IPS DF 4.7 (cell line): Measurements from ENCODE around the gene TMEM244.
"Not testable (repeated sequence)": the region's sequence is repeated elsewhere in the genome, so short reads cannot be mapped to it uniquely, and the experiment has no call there.

Experiments used
- DNase-seq: peaks from one replicate; pipeline ENCODE4 v3.0.0-alpha.2; 2013; ENCODE audit warnings: low spot score; ENCODE audit errors: extremely low read depth

The TMEM244 gene, protein sequence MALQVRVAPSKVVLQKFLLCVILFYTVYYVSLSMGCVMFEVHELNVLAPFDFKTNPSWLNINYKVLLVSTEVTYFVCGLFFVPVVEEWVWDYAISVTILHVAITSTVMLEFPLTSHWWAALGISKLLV

DNA sequence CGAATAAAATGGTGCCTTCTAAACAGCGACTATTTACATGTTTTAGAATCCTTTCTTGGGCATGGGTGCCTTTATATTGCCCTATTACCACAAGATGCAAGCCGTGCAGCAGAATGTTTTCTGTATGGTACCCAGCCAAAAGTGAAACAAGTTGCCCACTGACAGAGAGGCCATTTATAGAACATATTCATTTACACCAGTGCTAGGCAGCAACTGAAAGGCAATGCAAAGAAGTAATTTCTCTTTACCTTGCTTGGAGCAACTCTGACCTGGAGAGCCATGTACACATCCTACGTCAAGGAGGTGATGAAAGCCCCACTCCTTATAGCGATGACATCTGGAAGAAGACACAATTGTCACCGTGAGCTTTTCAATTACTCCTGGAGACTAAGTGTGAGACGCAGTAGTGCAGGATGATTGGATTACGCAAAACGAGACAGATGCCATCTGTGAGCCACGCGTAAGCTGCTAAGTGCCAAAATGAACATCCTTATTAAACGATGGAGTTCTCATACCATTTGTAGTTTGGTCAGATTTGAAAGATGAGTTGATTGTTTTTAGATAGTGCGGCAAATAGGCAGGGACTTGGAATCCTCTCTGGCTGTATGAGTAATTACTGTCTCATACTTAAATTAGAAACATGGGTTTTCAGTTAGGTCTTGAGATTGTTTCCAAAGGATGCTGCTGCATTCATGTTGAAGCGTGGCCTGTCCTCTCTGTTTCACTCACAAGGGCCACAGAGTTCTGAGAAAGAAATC is at the start of gene TMEM244:
Gene TMEM244, minus strand, starts transcription at position 408 of the 758 bp plus-strand sequence. Its CDS starts 127 bp downstream, at position 281.
- DNase-seq, result no peak

DNA sequence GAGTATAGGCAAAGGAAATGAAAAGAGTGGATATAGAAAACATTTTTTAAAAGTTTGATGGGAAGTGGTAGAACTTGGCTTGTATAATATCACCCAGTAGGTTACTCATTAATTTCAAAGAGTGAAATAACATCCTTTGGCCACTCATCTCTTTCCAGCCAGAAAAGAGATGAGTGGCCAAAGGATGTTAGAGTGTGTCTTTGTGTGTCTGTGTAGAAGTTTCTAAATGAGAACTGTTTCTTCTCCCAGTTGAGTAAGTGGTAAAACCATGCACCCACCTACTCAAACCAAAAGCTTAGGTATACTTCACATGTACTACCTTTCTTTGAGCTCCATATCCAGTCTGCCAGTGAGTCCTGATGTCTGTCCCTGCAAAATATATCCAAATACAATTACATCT is 47.7 kb upstream of the TMEM244 start:
- DNase-seq, result no peak

DNA sequence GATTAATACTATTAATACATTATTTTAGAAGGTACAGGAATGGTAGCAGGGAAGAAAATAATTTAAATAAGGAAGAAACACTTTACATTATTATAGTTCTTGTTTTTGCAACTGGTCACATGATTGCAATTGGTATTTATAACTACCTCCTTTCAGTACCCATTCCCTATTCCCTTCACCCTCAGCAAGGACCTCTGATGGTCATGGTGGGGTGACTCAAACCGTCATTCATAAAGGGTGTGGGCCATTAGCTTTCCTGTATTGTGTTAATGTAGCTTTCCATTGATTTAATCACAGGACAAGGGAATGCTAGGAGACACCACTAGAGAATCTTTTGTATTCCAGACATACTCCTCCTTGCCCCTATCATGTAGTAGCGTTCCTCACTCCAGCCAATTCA is 47.2 kb upstream of the TMEM244 start:
- DNase-seq, result no peak

DNA sequence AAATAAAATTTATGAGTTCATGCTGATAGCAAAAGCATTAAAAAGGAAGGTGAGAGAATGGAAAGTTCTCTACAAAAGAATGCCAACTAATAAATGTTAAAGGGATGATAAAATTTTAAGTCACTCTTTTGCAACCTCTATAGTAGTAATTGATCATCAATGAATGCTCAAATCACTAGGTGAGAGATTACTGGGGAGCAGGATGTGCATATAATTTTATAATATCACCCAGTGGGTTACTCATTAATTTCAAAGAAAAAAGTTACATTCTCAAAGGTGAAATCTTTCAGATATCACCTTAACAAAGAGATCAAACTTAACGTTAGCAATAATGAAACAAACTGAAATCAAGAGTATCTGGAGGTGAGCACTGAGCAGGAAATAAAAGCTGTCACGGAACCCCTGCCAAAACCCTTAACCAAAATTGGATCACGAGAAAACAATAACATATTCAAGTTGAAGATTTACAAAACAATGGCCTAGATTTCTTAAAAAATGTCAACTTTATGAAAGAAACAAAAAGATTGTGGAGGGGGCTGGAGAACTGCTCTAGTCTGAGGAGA is 45.5 kb upstream of the TMEM244 start:
- no peak for DNase-seq

DNA sequence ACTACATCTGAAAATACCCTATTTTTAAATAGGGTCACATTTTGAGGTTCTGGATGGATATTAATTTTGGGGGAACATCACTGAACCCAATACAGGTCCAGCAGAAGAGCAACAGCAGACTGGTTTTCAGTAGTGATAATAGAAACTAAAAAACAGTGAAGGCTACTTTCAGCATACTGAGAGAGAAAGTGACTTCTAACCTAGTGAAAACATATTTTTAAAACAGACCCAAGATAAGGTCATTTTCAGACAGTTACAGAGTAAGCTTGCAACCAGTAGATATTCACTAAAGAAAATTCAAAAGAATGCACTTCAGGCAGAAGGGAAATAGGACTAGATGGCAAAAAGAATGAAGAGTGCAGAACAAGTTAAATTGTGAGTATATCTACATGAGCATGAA is 42.0 kb upstream of the TMEM244 start:
- DNase-seq, result no peak

DNA sequence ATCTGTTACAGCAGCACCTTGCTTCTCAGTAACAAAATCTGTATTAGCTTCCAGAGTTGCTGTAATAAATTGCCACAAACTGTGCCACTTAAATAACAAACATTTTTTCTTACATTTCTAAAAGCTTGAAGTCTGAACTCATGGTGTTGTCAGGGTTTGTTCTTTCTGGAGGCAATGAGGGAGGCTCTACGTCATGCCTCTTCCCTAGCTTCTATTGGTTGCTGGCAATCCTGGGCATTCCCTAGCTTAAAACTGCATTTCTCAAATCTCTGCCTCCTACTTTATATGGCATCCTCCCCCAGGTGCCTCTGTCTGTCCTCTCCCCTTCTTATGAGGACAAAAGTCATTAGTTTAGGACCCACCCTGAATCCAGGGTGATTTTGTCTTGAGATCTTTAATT is 41.6 kb upstream of the TMEM244 start:
- no peak for DNase-seq

DNA sequence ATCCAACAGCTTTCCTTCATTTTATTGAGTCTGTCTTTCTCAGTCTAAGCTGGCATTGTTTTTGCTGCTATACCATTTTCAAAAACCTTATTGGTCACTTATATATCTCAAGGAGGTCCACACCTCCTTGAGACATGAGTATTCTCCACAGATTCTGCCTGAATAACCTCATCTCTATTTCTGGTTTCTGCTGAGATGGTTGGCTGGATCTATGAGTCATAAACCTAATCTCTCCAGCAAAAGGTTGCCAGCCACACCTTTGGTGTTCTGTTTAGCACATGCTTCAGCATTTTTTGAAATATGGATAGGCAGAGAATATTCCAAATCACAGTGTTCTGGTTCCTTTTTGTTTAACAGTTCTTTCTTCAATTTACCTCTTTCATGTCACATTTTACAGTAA is 40.8 kb upstream of the TMEM244 start:
- DNase-seq, result no peak

DNA sequence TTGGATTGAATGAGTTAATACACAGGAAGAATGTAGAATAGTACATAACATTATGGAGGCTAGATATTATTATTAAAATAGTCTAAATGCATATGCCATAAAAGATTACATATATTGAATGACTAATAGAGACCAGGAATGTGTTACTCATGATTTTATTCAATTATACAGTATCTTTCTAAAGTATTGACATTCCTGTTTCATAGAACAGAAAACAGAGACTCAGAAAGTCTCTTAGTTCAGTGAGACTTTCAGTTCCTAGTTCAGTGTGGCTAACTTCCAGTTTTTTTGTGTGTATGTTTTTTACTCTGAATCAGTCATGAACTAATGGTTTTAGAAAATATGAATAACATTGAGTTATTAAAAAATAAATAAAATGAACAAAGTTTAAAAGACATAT is 34.6 kb upstream of the TMEM244 start:
- DNase-seq, result no peak

DNA sequence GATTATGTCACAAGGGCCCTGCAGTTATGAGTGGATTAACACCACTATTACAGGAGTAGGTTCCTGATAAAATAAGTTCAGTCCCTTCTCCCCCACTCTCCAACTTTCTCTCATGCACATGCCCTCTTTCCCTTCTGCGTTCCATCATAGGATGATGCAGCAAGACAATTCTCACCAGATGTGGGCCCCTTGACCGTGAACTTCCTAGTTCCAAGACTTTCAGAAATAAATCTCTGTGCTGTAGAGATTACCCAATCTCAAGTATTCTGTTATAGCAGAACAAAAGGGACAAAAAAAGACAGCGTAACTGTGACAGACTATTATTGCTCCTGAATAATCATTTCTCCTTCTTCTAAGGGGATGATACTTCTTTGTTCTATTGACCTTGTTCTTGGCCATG is 33.8 kb upstream of the TMEM244 start:
- DNase-seq, result no peak

DNA sequence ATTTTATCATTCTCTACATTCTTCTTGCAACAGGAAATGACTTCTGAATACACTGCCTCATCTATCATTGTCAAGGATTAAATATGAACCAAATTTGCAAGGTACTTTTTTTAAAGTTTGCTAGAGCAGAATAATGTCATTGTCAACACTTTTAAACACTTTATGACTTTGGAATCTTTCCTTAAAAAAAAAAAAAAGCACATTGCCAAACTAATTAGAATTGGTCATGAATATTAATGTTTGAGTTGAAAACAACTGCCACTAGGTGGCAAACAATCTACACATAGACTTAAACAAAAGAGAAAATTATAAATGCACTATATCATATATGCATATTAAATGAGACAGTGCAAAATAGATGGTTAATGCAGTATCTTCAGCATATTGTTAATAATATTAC is 32.5 kb upstream of the TMEM244 start:
- DNase-seq, result no peak

DNA sequence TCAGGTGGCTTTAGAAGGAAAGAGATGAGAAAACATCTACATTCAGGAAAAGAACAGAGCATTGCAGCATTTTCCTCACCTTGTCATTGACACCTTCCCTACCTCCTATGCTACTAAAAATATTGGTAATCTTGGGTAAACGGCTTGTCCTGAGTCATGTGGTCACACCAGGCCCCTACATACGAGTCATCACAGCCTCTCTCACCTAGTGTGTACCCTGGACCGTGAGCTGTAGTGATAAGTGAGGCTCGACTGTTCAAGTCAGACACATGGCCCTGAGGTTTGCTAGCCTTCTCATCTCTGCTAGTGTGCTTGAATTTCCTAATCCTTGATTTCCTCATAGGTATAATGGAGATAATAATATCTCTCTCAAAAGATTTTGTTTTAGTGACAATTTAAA is 29.6 kb upstream of the TMEM244 start:
- no peak for DNase-seq

DNA sequence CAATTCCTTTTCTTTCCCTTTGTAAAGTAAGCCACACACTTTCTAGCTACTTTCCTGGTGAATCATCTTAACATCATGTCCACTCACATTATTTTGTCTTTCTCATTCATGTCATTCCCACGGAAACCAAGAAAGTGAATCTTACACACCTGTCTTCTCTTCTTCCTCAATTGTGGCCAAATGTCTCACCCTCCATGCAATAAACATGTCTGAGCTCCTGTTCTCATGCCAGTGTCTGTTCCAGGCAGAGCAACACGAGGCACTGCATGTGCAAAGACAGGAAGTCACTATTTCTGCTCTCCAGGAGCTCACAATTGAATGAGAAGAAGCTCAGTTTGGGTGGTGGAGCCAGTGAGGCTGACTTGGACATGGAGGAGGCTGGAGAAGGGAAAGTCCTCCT is 29.0 kb upstream of the TMEM244 start:
- DNase-seq, result no peak

DNA sequence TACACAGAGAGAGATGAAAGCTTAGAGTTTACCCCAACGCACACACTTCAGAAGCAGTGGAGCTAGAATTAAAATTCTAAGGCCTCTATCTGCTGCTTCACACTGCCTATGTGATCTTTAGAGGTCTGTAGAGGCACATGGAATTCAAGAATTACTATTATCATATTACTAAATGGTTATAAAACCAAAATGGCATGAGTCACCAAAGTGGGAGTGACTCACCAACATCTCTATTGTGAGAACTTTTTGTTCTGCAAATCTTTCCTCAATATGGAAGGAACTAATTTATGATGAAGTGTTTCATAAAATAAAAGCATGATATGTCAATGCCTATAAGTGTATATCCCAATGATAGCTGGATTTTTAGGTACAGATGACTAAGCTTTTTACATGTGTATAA is 28.5 kb upstream of the TMEM244 start:
- DNase-seq, result no peak

DNA sequence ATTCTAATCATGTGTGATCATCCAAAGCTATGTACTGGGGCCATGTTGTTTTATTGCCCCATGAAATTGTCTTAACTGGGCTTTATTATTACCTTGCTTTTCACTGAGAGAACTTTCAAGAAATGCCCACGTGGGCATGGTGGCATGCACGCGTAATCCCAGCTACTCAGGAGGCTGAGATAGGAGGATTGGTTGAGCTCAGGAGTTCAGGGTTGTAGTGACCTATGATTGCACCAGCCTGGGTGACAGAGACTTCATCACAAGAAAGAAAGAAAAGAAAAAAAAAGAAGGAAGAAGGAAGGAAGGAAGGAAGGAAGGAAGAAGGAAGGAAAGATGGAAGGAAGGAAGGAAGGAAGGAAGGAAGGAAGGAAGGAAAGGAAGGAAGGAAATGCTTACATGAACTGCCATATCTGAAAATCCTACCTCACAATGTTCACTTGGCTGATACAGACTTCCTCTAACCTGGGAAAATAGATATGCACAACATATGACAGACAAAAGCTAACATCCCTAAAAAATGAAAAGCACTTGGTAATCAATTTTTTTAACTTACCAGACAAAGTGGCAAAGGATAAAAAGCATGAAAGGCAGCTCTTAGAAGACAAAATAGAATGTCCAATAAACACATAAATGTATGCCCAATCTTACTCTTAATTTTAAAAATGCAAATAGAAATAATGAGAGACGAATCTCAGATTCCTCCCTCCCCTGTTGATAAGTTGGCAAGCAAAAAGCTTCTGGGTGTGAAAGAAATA is 25.5 kb upstream of the TMEM244 start:
- DNase-seq, result no peak

DNA sequence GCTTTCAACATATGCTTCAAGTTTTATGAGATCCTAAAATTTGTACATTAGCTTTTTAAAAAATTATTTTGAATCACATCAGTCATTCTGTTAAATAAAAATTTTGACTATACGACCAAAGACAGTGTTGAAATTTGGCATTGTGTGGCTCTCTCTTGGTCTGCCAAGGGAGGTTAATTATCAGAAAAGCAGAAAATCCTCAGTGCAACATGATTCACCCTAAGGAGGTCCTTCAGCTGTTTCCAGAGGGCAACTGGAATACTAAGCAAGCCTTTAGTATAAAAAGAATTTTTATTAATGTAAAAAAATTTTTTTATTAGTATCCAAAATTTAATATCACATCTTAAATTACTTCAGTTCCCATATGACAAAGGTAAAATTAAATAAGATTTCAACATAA is 23.1 kb upstream of the TMEM244 start:
- no peak for DNase-seq

DNA sequence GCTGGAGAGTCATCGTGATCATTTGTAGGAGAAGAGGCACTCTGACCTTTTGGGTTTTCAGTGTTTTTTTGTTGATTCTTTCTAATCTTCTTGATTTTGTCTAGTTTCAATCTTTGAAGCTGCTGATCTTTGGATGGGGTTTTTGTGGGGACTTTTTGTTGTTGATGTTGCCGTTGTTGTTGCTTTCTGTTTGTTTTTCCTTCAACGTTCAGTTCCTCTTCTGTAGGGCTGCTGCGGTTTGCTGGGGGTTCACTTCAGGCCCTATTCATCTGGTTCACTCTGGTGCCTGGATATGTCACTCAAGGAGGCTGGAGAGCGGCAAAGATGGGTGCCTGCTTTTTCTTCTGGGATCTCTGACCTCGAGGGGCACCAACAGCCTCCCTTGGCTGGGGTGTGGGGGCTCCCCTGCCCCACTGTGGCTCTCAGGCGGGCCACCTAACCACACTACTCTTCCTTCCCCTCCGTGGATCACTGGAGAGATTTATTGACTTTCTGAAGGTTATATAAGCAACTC is 21.5 kb upstream of the TMEM244 start:
- no peak for DNase-seq

DNA sequence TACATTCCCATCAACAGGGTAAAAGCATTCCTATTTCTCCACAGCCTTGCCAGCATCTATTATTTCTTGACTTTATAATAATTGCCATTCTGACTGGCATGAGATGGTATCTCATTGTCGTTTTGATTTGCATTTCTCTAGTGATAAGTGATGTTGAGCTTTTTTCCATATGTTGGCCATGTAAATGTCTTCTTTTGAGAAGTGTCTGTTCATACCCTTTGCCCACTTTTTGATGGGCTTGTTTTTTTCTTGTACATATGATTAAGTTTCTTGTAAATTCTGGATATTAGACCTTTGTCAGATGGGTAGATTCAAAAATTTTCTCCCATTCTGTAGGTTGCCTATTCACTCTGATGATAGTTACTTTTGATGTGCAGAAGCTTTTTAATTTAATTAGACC is 16.8 kb upstream of the TMEM244 start:
- not testable (repeated sequence) for DNase-seq

DNA sequence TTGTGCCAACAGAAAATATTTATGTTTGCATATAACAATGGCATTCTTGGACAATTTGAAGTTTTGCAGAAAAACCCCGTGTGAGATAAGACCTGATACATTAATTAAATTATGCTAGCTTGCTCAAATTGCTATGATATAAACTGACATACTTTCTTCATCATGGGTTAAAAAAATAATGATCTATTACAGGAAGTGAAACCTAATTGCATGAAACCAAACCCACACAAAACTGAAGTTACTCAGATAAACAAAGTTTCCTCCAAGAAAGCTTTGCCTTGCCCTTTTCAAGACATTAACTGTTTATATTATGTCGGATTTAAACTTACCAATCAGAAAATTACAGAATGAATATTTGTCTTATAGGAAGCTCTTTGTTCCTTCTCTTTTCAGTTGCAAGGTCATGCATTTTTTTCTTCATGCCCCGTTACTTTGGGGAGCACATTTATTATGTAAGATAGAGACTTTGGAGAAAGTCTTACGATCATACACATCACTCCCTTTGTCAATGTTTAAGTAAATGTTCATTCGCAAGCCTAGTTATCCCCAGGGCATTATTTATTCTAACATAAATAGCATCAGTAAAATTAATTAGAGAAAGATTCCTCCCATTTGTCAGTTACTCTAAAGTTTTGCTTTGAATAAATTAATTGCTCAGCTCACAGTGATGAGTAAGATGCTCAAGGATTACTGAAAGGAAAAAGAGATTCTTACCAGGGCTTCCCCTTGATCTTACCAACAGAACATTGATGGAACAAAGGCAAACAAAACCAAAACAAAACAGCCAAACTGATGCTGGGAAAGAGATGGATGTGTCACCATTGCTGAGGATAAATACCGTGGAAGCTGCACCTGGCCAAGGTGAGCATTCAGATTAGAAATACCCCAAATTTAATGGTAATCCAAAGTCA is 14.8 kb upstream of the TMEM244 start:
- DNase-seq, result no peak

DNA sequence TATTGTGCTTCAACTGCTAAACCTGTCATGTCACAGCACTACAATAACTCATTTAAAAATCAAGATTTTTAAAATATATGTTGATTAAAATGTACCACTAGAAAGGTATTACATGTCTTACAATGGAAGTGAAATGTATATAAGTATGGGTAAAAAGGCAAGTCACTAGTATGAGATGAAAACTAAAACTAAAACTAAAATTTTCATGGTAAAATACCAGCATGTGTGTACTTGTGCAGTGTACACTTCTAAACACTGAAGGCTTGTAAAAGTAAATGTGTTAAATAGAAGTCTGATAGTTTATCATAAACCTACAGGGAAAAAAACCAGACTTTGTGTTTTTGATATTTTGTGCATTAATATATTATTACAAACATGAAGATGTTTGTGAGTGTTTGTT is 13.7 kb upstream of the TMEM244 start:
- DNase-seq, result no peak

DNA sequence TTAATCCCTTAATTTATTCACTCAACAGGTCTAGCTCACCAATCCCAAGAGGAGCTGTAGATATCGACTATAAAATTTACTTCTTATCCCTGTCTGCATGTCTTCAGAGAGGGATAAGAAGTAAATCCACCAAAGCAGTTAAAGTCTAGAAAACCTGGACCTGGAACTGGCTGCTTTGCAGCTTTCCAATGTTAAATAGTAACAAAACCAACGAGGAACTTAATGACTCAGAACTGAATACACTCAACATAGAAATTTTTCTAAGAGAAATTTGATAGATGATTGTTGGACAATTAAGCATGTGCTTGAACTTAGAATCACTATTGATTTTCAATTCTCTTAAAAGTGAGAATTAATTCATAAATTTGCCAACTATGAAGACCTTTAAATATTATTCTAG is 11.5 kb upstream of the TMEM244 start:
- DNase-seq, result no peak

DNA sequence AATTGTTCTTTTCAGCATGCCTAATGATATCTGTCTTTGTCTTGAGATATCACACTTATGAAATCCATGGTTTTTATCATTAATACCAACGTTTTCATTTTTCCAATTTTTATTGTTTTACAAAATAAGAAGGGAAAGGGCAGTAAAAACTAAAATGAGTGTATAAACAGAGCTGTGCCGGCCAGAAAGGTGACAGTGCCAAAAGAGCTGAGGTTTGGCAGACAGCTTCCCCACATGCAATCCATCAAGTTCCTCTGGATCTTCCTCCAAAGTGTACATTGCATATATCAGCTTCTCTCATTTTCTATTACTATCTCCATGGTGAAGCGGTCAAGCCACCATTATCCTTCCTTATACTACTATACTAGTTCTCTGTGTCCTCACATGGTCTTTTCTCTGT is 10.1 kb upstream of the TMEM244 start:
- DNase-seq, result no peak
